ENCODE measurements around the gene MFAP5.

MFAP5 gene
- 0 to 1.8 (median 0.07) reads per million in 17 experiments for total RNA-seq

DNA sequence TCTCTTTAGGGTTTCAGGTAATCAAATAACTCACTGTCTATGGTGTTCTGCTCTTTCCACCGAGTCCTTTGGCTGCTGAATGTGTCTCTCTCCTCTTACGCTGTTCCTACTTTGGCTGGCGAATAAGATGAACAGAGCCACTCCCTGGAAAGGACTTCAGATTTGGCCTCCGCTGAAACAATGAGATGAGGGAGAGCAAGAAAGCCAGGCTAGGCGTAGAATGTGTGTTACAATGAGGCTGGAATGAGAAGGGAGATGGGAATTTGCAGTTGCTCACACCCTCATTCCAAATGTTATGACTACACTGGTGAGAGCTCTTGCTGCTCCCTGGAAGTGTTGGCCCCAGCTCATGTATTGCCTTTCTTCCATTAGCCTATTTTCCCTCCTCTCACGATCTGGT is at the start of gene MFAP5:
MFAP5 (minus strand) TSS at position 234 of the 400 bp plus-strand sequence. CDS start 722 bp downstream, outside the sequence.
- no peak for DNase-seq

DNA sequence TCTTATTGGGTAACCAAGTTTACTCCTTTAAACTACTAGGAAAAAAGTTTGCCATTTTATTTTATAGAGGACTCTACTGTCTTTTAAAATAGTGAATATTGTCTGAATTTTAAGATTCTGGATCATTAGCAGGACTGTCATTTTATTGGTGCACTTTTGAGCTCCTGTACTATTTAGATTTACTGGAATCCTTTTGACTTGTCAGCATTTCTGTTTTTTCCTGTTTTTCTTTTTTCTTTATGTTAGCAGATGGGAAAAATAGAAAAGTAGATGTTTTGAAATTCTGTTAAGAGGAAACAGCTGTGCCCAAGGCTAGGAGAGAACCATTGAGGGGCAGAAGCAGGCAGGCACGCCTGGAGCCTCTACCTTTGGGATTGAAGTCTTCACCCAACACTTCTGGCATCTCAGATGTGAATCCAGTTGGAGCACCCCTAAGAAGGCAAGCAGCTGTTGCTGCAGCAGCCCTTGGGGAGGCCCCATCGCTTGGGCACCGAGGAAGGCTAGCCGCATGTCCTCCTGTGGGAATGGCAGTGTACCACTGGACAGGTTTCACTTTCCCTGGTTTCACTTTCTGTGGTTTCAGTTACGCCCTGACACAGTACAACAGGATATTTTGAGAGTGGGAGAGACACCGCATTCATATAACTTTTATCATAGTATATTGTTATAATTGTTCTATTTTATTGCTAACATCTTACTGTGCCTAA is 46.7 kb upstream of the MFAP5 start:
- DNase-seq, result peak; percentile 5 to 51 (median 41)

GRCh38 chr12:8702159-8702558 is 39.5 kb upstream of the MFAP5 start:
- no peak for DNase-seq

DNA sequence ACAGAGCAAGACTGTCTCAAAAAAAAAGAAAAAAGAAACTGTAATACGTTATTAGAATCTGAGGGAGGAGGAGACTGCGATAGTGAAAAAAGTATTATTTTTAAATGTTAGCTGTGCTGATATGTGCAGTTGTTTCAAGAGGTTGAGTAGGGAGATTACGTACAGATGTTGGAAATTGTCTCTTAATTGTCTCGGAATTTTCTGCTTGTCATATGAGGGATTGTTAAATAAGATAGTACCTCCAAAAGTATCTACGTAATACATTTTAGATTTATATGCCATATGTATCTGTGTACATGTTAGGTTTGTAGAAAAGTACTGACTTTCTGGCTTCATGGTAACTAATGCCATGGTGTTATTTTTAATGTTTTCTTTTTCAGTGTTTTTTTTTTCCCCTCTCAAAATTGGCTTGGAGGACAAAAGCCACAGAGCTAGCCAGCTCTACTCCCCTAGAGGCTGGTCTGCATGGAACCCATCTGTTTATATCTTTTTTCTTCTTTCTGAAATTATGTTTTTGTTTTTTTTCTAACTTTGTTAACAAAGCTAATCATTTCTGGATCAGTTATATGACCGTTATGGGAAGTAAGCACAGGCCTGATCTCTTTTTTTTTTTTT is 38.5 kb upstream of the MFAP5 start:
- DNase-seq, result no peak

DNA sequence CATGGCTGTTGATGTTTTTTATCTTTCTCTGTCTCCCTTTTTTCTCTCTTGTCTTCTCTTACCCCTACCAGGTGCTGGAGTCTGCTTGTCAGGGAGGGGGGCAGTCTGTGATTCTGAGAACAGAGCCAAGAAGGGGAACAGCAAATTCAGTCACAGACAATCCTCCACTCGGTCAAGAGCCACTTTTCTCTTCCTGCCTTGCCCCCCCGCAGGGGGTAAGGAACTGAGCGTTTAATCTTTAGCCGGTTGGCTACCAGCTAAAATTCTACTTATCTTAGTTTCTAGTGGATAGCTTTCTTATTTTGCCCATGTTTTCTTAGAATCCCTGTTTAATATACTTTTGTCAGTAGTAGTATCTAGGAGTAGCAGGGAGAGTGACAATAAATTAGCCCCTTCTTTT is 37.1 kb upstream of the MFAP5 start:
- peak in 3 of 4 experiments; percentile 37 to 46 (median 42) for DNase-seq

- no peak for DNase-seq
These were observed 36.3 kb upstream of the MFAP5 start for GRCh38 chr12:8698879-8699278.

DNA sequence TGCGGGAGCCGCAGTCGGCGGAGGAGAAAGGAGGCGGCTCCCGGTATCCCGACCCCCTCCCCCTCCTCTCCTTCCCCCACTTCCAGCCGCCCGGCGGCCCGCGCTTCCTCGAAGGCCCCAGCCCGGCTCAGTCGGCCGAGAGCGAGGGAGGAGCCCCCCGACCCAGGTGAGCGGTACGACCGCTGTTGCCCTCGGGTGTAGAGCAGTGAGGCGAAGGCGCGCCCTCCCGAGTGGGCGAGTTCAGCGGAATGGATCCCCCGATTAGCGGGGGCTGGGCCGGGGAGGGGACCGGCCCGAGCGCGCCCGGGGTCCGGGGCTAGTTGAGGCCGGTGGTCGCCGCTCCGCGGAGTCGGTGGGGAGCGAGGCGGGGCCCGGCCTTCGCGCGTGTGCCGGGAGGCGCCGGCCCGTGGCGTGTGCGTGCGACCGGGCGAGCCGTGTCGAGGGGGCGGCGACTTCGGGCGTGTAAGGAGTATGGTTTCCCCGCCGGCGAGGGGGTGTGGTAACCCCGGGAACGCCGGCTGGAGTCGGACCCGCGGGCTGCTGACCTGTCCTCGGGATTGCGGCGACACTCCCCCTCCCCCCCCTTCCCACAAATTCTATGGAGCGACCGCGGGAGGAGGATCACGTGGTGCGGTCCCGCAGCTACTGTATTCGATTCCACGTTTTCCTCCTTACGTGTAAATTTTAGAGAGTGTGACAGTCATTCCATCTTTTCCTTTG is 35.7 kb upstream of the MFAP5 start:
- DNase-seq, result peak; percentile 45 to 81 (median 72)

DNA sequence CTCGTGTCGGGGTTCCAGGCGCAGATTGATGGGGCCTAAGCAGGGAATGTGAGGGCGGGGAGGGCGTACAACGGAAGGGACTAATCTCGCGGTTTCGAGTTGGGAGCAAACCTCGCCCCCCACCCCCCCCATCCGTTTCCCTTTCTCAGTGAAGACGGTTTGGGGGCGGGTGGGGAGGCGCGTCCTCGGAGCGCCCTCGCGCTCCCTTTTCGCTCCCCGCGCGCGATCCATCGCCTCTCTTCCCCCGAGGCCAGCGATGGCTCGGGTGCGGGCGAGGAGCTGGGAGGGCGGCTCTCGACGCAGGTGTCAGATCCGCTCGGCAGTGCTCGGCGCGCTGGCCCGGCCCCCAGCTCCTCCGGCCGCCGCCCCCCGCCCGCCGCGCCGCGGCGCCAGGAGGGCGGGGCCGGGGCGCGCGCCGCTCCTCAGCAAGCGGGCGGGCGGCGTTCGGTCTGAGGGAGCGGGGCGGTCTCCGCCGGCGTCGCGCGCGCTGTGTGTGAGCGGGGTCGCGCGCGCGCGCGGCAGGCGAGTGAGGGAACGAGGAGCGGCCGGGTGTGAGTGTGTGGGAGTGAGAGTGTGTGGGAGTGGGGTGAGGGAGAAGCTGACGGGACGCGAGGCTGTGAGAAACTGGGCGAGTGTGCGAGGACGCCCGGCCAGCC is 35.0 kb upstream of the MFAP5 start, which contains the start of gene RIMKLB:
RIMKLB (plus strand) TSS at position 516 of the 656 bp plus-strand sequence. CDS start 15,876 bp downstream, outside the sequence.
- peak; percentile 84 to 95 (median 90) for DNase-seq

- peak in 2 of 4 experiments; percentile 39 to 44 for DNase-seq
These were observed 34.5 kb upstream of the MFAP5 start for GRCh38 chr12:8697120-8697475.

DNA sequence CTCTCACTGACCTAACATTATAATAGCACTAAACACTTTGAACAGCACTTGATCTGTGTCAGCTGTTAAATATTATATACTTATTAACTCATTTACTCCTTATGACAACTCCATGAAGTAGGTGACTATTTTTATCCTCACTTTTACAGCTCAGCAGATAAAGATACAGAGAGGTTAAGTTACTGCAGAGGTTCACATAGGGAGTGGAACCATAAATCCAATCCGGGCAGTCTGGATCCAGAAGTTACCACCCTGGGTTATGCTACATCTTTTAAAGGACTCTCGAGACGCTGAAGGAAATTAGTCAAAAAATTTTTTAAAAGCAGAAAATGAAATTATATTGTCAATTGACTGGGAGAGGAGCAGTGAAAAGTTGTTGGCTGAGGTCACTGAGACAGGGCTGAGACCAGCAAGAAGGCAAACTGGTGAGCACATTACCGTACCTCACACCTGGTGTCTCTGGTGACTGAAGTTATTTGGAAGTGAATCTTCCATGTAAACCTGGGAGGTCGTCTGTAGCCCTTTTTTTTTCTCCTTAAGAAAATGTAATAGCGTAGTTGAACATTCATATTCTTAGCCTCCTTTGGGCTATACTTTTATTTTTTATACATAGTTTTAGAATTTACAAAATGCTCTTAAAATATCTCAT is 33.9 kb upstream of the MFAP5 start:
- no peak for DNase-seq

DNA sequence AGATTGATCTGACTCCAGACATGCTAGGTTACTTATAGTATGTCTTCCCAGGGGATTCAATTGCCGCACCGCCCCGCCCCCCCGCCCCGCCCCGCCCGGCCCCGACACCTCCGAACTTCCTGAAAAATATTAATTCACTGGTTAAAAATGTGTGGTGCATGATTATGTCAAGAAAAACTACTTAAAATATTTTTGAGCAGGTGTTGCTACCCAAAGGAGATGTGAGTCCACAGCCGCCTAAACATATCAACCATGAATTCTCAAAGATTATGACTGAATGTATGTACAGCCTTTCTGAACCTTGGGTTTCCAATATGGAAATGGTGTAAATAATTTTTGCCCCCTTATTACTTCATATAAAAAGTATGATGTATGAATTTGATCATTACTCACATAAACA is 32.5 kb upstream of the MFAP5 start:
- no peak for DNase-seq

DNA sequence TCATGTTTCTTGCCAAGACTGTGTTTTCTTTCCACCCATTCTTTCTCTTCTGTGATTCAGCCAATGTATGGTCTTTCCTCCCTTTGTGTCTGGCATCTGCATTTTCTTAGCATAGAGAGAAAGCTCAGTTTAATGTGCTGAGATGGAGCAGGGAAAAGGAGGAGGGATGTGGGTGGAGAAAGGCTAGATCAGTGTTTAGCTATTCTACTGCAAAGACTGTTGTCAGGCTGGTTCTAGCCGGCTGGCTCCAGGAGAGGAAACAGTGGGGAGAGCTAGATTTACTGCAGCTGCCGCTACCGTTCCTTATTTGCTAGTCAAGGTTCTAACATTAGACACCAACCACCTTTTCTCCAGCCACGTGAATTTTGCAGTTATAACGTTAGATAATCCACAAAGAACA is 29.9 kb upstream of the MFAP5 start:
- DNase-seq, result peak in 3 of 4 experiments; percentile 31 to 42 (median 41)

GRCh38 chr12:8689681-8690080 is 27.1 kb upstream of the MFAP5 start:
- DNase-seq, result no peak

- peak; percentile 39 to 61 (median 59) for DNase-seq
These were observed 25.4 kb upstream of the MFAP5 start for GRCh38 chr12:8687846-8688601.

DNA sequence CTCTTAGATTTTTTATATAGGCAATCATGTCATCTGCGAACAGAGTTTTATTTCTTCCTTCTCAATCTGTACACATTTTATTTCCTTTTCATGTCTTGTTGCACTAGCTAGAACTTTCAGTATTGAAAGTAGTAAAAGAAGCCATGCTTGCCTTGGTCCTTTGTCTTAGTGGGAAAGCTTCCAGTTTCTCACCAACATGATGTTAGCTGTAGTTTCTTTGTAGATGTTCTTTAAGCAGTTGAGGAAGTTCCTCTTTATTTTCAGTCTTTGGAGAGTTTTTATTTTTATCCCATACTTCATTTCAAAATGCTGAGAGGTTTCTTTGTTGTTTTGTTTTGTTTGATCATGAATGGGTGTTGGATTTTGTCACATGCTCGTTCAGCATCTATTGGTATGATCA is 22.4 kb upstream of the MFAP5 start:
- peak in 2 of 4 experiments; percentile 52 to 55 for DNase-seq

- DNase-seq, result no peak
These were observed 18.7 kb upstream of the MFAP5 start for GRCh38 chr12:8681129-8681884.

- no peak for DNase-seq
These were observed 17.9 kb upstream of the MFAP5 start for GRCh38 chr12:8680533-8680932.

DNA sequence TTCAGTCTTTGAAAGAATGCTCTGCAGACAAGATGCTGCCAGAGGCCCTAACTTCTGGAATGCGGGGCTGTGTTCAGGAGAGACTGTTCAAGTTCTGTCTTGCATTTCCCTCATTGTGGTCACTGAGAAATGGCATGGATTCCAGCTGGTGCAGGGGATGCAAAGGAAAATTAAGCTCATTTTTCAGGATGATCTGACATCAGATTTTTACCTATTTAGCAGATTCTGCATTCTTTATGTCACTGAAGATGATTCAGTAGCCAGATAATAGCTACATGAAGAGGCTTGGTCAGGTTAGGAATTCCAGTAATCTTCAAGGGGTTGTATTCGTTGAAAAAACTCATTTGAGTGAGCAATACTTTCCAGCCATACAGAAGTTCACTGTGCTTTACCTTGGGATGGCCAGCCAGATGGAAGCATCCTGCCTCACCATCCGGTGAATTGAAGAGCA is 16.1 kb upstream of the MFAP5 start:
- DNase-seq, result no peak

GRCh38 chr12:8677362-8677761 is 14.7 kb upstream of the MFAP5 start:
- no peak for DNase-seq

- no peak for DNase-seq
These were observed 14.0 kb upstream of the MFAP5 start for GRCh38 chr12:8676651-8677050.

- DNase-seq, result peak in 2 of 4 experiments; percentile 64 to 73
These were observed 13.0 kb upstream of the MFAP5 start for GRCh38 chr12:8675591-8676036.

Data from suppressor macrophage (primary cell).